Liver (tissue), 3 donors: ENCODE data around the gene POLDIP3.

ENCODE experiments used
- NR2F2 ChIP-seq: IDR thresholded peaks from 2 replicates; pipeline ENCODE4 v1.6.1; 2016; ENCODE audit warnings: antibody characterized with exemption
- RAD21 ChIP-seq, 2 donors: IDR thresholded peaks; 2 replicates each; pipeline ENCODE4 v1.6.1; 2016; ENCODE audit warnings: antibody characterized with exemption in 2 of 2, mild to moderate bottlenecking in 2 of 2
- SP1 ChIP-seq: IDR thresholded peaks from 2 replicates; pipeline ENCODE4 v1.6.1; 2018; ENCODE audit warnings: antibody characterized with exemption, mild to moderate bottlenecking
- YY1 ChIP-seq: IDR thresholded peaks from 2 replicates; pipeline ENCODE4 v1.6.1; 2016; ENCODE audit warnings: antibody characterized with exemption, mild to moderate bottlenecking
- TF ChIP-seq, protein P1 (sequence below): fragments of 150-350 bp; IDR thresholded peaks from 2 replicates; pipeline ENCODE4 v1.5.1; 2017; ENCODE audit warnings: improper control_type of control experiment, low read depth, low read length; ENCODE audit not compliant: missing input control
- TF ChIP-seq, protein P2 (sequence below): IDR thresholded peaks from 2 replicates; pipeline ENCODE4 v1.6.1; 2016; ENCODE audit warnings: antibody characterized with exemption
- donor health status: healthy.
- donor health status: healthy.

DNA sequence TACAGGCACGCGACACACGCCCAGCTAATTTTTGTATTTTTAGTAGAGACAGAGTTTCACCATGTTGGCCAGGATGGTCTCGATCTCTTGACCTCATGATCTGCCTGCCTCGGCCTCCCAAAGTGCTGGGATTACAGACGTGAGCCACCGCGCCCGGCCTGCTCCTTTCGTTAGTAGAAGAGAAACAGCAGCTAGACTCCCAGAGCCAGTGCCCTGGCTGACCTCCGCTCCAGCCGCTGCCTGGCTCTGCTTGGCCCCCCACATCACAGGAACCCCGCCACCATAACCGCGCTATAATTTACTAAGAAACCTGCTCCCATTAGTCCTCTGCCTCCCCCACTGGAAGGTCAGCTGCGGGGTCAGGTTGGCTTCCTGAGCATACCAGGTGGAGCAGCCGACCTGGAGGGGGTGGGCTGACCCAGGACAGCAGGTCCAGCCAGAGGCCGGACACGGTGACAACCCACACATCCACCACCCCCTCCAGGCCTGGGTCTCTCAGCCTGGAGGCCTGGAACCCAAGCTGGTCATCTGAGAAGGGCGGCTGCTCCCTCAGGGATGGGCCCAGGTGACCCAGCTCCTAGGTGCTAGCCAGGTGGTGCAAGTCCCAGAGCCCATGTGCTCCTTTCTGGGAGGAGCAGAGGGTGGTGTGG lies 7.5 kb upstream of the POLDIP3 start:
- TF ChIP-seq, protein P1, sequence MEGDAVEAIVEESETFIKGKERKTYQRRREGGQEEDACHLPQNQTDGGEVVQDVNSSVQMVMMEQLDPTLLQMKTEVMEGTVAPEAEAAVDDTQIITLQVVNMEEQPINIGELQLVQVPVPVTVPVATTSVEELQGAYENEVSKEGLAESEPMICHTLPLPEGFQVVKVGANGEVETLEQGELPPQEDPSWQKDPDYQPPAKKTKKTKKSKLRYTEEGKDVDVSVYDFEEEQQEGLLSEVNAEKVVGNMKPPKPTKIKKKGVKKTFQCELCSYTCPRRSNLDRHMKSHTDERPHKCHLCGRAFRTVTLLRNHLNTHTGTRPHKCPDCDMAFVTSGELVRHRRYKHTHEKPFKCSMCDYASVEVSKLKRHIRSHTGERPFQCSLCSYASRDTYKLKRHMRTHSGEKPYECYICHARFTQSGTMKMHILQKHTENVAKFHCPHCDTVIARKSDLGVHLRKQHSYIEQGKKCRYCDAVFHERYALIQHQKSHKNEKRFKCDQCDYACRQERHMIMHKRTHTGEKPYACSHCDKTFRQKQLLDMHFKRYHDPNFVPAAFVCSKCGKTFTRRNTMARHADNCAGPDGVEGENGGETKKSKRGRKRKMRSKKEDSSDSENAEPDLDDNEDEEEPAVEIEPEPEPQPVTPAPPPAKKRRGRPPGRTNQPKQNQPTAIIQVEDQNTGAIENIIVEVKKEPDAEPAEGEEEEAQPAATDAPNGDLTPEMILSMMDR: no peak
- TF ChIP-seq, protein P2, sequence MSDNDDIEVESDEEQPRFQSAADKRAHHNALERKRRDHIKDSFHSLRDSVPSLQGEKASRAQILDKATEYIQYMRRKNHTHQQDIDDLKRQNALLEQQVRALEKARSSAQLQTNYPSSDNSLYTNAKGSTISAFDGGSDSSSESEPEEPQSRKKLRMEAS: no peak
- no peak for TF ChIP-seq SP1
- no peak for TF ChIP-seq RAD21 (IDR thresholded peaks at IDR 0.05)
- TF ChIP-seq YY1: no peak
- TF ChIP-seq NR2F2: no peak
